22Rv1 (cell line): ENCODE data around the gene CPAMD8.

Experiments used
- CTCF ChIP-seq: fragments of 450-650 bp; IDR thresholded peaks from 2 replicates; pipeline ENCODE4 v1.5.1; 2017; ENCODE audit warnings: mild to moderate bottlenecking
- ZFX ChIP-seq: fragments of 450-650 bp; IDR thresholded peaks from 2 replicates; pipeline ENCODE4 v1.6.1; 2017; ENCODE audit warnings: antibody characterized with exemption, borderline replicate concordance

GRCh38 chr19:16952046-16952445 lies 74.6 kb downstream of the CPAMD8 start:
- TF ChIP-seq CTCF, result no peak
- no peak for TF ChIP-seq ZFX
